Transverse colon (tissue), 4 donors: ENCODE data around the gene ZNF213.

Experiments used
- EP300 ChIP-seq: sonication (generic); formaldehyde crosslinking; IDR thresholded peaks from one replicate; pipeline ENCODE4 v1.6.1; 2017; ENCODE audit warnings: antibody characterized with exemption, low read depth
- POLR2AphosphoS5 ChIP-seq, 3 donors: sonication (generic); formaldehyde crosslinking; IDR thresholded peaks; one replicate each; pipeline ENCODE4 v1.6.1; 2016; ENCODE audit warnings: antibody characterized with exemption in 3 of 3
- TF ChIP-seq, protein P1 (sequence below), 5 experiments: fragments of 200-600 bp in 3 of 5; fragments of 450-650 bp in 2 of 5; sonication (generic) in 3 of 5; IDR thresholded peaks; 1 replicate in 2 of 5; 2 replicates in 3 of 5; pipeline ENCODE4 v1.5.1; 2016 to 2017; ENCODE audit warnings: antibody characterized with exemption in 5 of 5, inconsistent platforms in 3 of 5, mild to moderate bottlenecking in 2 of 5, moderate library complexity in 1 of 5

DNA sequence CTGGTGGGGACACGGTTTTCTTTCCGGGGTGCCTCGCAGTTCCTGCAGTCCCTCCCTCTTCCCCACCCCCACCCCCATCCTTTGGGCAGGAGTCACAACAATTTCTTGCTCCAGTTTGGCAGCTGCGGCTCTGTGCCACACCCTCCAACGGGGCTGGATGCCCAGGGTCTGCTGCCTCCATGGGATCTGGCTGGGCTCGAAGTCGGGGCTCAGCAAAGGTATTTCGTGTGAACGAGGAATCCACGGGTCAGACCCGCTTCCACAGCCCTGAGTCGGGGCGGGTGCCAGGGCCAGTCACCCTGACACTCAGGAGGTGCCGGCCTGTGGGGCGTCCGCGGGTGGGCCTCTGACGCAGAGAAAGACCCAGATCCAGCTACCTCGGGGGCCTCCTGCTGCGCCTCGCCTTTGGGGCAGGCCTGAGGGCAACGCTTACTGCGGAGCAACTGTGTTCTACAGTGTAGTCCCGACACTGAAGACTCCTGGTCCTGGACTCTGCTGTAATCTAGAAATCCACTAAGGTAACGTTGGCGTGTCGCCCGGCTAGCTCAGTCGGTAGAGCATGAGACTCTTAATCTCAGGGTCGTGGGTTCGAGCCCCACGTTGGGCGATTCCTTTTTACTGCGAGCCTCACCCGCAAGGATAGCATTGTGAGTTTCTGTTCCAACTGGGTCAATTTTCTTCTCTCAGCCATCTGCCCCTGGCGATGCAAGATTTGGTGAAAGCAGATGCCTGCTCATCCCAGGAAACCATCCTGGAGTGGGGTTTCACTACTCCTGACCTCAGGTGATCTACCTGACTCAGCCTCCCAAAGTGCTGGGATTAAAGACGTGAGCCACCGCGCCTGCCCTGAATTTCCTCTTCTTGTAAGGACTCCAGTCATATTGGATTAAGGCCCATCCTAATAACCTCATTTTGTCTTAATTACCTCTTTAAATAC is 40.6 kb downstream of the ZNF213 start:
- TF ChIP-seq, protein P1, sequence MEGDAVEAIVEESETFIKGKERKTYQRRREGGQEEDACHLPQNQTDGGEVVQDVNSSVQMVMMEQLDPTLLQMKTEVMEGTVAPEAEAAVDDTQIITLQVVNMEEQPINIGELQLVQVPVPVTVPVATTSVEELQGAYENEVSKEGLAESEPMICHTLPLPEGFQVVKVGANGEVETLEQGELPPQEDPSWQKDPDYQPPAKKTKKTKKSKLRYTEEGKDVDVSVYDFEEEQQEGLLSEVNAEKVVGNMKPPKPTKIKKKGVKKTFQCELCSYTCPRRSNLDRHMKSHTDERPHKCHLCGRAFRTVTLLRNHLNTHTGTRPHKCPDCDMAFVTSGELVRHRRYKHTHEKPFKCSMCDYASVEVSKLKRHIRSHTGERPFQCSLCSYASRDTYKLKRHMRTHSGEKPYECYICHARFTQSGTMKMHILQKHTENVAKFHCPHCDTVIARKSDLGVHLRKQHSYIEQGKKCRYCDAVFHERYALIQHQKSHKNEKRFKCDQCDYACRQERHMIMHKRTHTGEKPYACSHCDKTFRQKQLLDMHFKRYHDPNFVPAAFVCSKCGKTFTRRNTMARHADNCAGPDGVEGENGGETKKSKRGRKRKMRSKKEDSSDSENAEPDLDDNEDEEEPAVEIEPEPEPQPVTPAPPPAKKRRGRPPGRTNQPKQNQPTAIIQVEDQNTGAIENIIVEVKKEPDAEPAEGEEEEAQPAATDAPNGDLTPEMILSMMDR (IDR thresholded peaks at IDR 0.05) = no peak
- TF ChIP-seq POLR2AphosphoS5 (IDR thresholded peaks at IDR 0.05) (no peak), EP300 (no peak)
